K562 (cell line): ENCODE measurements around the gene HPDL. TPM values are rescaled to one million over a fixed set of nuclear protein-coding genes. Genes with fewer than 3 reads are reported as not detected.

Source experiments
- ATAC-seq: fragments of 200-7000 bp; cut with Tn5 transposase; 3 replicates; pipeline ENCODE4 v1.9.1; 2020; ENCODE audit warnings: moderate library complexity
- BruUV-seq: library from RNA; stranded (reverse); fragments of 400-500 nt; replicated peaks from 2 replicates; lab custom pipeline; 2021; lab: Mats Ljungman, UMichigan
- CTCF ChIA-PET: fragments of 300-600 bp; formaldehyde crosslinking; extraction: SDS; loops from one replicate; lab custom pipeline; 2021; ENCODE audit warnings: low intra/inter-chr PET ratio; lab: Yijun Ruan, JAX
- POLR2A ChIA-PET: fragments of 300-600, 350-650 bp; sonication (Branson Sonifier 250); formaldehyde crosslinking; extraction: SDS; loops from one replicate; lab custom pipeline; 2021; ENCODE audit warnings: antibody characterized with exemption, inconsistent platforms; lab: Yijun Ruan, JAX
- DNase-seq, 4 experiments: peaks; one replicate each; pipeline versions ENCODE4 v3.0.0 to v3.0.0-alpha.2; 2011 to 2018; ENCODE audit warnings: low spot score in 3 of 4, mixed read lengths in 3 of 4; ENCODE audit errors: extremely low read depth in 1 of 4
- FAIRE-seq: peaks from 2 replicates; lab custom pipeline; 2011; peaks lifted over from hg19 to GRCh38; lab: Jason Lieb, UNC
- H2AFZ ChIP-seq: 2 replicates; pipeline ENCODE4 v1.6.0; 2011; ENCODE audit warnings: low read depth, low read length, control low read depth, inconsistent platforms
- H3K27ac ChIP-seq: fragments of 200-600 bp; 3 replicates; pipeline ENCODE4 v1.8.0; 2011; ENCODE audit warnings: low read depth, mild to moderate bottlenecking, control low read depth, inconsistent platforms, low read length, moderate library complexity, mixed read lengths; ENCODE audit errors: extremely low read depth
- H3K27me3 ChIP-seq, 2 experiments: fragments of 300-600 bp in 1 of 2; 2 replicates in 1 of 2; 3 replicates in 1 of 2; pipeline versions ENCODE4 v1.6.0 to v1.8.0; 2011; ENCODE audit warnings: inconsistent platforms in 2 of 2, low read length in 2 of 2, mild to moderate bottlenecking in 1 of 2, mixed read lengths in 1 of 2, moderate library complexity in 1 of 2; ENCODE audit not compliant: control insufficient read depth in 2 of 2, insufficient read depth in 2 of 2
- H3K36me3 ChIP-seq: fragments of 300-600 bp; 3 replicates; pipeline ENCODE4 v1.8.0; 2011; ENCODE audit warnings: mild to moderate bottlenecking, low read length, inconsistent platforms; ENCODE audit not compliant: control insufficient read depth, insufficient read depth
- H3K4me1 ChIP-seq, 2 experiments: fragments of 200-600 bp in 1 of 2; replicated peaks in 1 of 2; 2 replicates in 1 of 2; 3 replicates in 1 of 2; pipeline versions ENCODE4 v1.5.1 to v1.8.0; 2011; ENCODE audit warnings: inconsistent platforms in 2 of 2, low read length in 2 of 2, mild to moderate bottlenecking in 1 of 2, mixed read lengths in 1 of 2, moderate library complexity in 1 of 2; ENCODE audit not compliant: control insufficient read depth in 2 of 2, insufficient read depth in 2 of 2
- H3K4me2 ChIP-seq: 2 replicates; pipeline ENCODE4 v1.6.1; 2011; ENCODE audit warnings: low read length, control low read depth, inconsistent platforms, mixed read lengths; ENCODE audit not compliant: insufficient read depth
- H3K4me3 ChIP-seq: fragments of 200-600 bp; sonication (generic), shearing (Covaris generic); 2 replicates; pipeline ENCODE4 v1.5.1; 2016; ENCODE audit warnings: control low read depth, inconsistent platforms
- H3K79me2 ChIP-seq: fragments of 200-600 bp; 3 replicates; pipeline ENCODE4 v1.8.0; 2011; ENCODE audit warnings: low read length, inconsistent platforms; ENCODE audit not compliant: control insufficient read depth, insufficient read depth
- H3K9ac ChIP-seq, 2 experiments: 2 replicates each; pipeline versions ENCODE4 v1.6.0 to v1.6.1; 2011; ENCODE audit warnings: low read depth in 2 of 2, low read length in 2 of 2, control low read depth in 1 of 2, inconsistent platforms in 1 of 2, mild to moderate bottlenecking in 1 of 2, mixed read lengths in 1 of 2; ENCODE audit not compliant: insufficient read depth in 1 of 2
- H3K9me1 ChIP-seq: one replicate; pipeline ENCODE4 v1.6.0; 2011; ENCODE audit warnings: inconsistent platforms, mild to moderate bottlenecking, low read length, moderate library complexity; ENCODE audit not compliant: control insufficient read depth, insufficient read depth
- H3K9me3 ChIP-seq: replicated peaks from 2 replicates; pipeline ENCODE4 v1.5.1; 2011; ENCODE audit warnings: low read depth, low read length, inconsistent platforms; ENCODE audit not compliant: control insufficient read depth, insufficient read depth
- H4K20me1 ChIP-seq: replicated peaks from 2 replicates; pipeline ENCODE4 v1.6.1; 2011; ENCODE audit warnings: low read length, inconsistent platforms, mixed read lengths; ENCODE audit not compliant: control insufficient read depth, insufficient read depth
- GABPB1 ChIP-seq: sonication (generic); formaldehyde crosslinking; IDR thresholded peaks from 2 replicates; pipeline ENCODE4 v1.8.0; 2022; ENCODE audit warnings: mild to moderate bottlenecking, missing genetic modification reagents
- JUN ChIP-seq, 2 experiments: sonication (generic) in 1 of 2; formaldehyde crosslinking in 1 of 2; IDR thresholded peaks; 2 replicates each; pipeline versions ENCODE4 v1.6.1 to v1.8.0; 2012 to 2022; ENCODE audit warnings: borderline replicate concordance in 2 of 2, mild to moderate bottlenecking in 2 of 2, improper control_type of control experiment in 1 of 2, low read depth in 1 of 2, low read length in 1 of 2, missing genetic modification reagents in 1 of 2
- POLR2AphosphoS2 ChIP-seq: IDR thresholded peaks from 2 replicates; pipeline ENCODE4 v1.6.1; 2012; ENCODE audit warnings: low read length, improper control_type of control experiment
- RFX7 ChIP-seq: fragments of 250-450 bp; sonication (Bioruptor Pico); IDR thresholded peaks from 2 replicates; pipeline ENCODE4 v1.5.1; 2021; ENCODE audit warnings: mild to moderate bottlenecking
- SFPQ ChIP-seq: fragments of 200-400 bp; formaldehyde crosslinking; IDR thresholded peaks from 2 replicates; pipeline ENCODE4 v1.6.1; 2017; ENCODE audit warnings: mild to moderate bottlenecking, low read depth, low read length, moderate library complexity
- TFE3 ChIP-seq: fragments of 450-650 bp; formaldehyde crosslinking; IDR thresholded peaks from 2 replicates; pipeline ENCODE4 v1.4.0; 2020; ENCODE audit warnings: mild to moderate bottlenecking, mixed read lengths
- WGBS: fragments of 100-300 bp; shearing (Covaris generic); methylation state at CpG from one replicate; pipeline ENCODE4 v1.1.6; 2016; ENCODE audit warnings: low coverage, mixed read lengths; ENCODE audit not compliant: insufficient coverage; ENCODE audit errors: missing lambda C conversion rate; 5-methylcytosine and 5-hydroxymethylcytosine counted together
- in situ Hi-C: fragments of 300-500 bp; cut with MboI; formaldehyde crosslinking; loops from 4 replicates; pipeline ENCODE4 v1.15.0; 2018; ENCODE audit warnings: inconsistent platforms, mixed read lengths
- intact Hi-C: fragments of 100-400 bp; cut with micrococcal nuclease; formaldehyde crosslinking; loops from 2 replicates; pipeline ENCODE4 v1.14.2; 2022
- polyA plus RNA-seq, 8 experiments: library from polyadenylated mRNA; depleted of rRNA in 4 of 8; stranded (reverse) in 5 of 8; unstranded in 3 of 8; fragments of >200 nt; fragmentation: Nextera tagmentation in 2 of 8; fragmentation: Illumina TruSeq in 1 of 8; extraction: Ambion mirVana in 2 of 8; extraction: Trizol in 1 of 8; gene quantifications; 2 replicates each; pipeline versions ENCODE4 v1.2.1 to v1.2.3, GENCODE V29; 2011 to 2014; ENCODE audit warnings: inconsistent platforms in 1 of 8, missing spikeins in 1 of 8
- total RNA-seq, 7 experiments: library from RNA; depleted of rRNA in 6 of 7; stranded (reverse); fragments of >200 nt in 6 of 7; fragmentation: Illumina TruSeq in 2 of 7; extraction: Trizol in 2 of 7; gene quantifications; 2 replicates each; pipeline versions ENCODE4 v1.2.1 to v1.2.3, GENCODE V29; 2011 to 2021; ENCODE audit warnings: low replicate concordance in 1 of 7
- TF ChIP-seq, protein P1 (sequence below), 2 experiments: fragments of 450-650 bp in 1 of 2; sonication (generic) in 1 of 2; formaldehyde crosslinking in 1 of 2; IDR thresholded peaks; 2 replicates each; pipeline versions ENCODE4 v1.7.1 to v1.9.0; 2016 to 2022; ENCODE audit warnings: inconsistent platforms in 1 of 2, mild to moderate bottlenecking in 1 of 2, missing genetic modification reagents in 1 of 2

HPDL gene
- total and polyA plus RNA-seq, 9 of the 15 experiments (the other 6 are each of a cell fraction or from before 2014, with no cell fraction given) = not detected

DNA sequence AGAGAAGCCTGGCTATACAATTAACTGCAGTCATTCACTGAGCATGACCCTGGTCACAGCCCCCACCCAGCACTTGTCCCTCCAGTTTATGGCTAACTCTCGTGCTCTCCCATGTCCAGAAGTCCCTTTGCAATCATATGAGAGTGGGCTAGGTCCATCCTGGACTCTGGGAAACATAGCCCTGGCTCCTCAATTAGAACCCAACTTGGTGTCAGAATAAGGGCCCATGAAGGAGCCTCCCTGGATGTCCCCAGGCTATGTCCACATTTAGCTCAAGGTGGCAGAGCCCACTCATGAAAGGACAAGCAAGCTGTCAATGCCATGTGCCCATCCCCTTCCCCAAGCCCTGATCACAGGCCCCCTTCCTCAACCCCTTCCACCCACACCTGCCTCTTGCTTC, 27.4 kb upstream of the HPDL start:
- Histone ChIP-seq H3K36me3 (no peaks in the 10 kb centered on the region), H3K27me3 (no peaks in the 10 kb centered on the region), H2AFZ (no peak overlapping the region), H4K20me1 (no peaks in the 10 kb centered on the region), H3K4me1 (peaks cover 16 to 20% of the 10 kb centered on the region in 2 experiments; a peak in 4 of 5 replicates), H3K9me3 (no peaks in the 10 kb centered on the region), H3K4me2 (no peak overlapping the region), H3K9me1 (no peaks in the 10 kb centered on the region), H3K9ac (no peak overlapping the region), H3K4me3 (no peak overlapping the region), H3K27ac (no peak overlapping the region), H3K79me2 (peaks cover 6% of the 10 kb centered on the region; the same call in 2 of the 3 replicates)
- intact Hi-C loops (no loop called here), in situ Hi-C loops (no loop called here)
- WGBS = 18% methylated on average over 1 of the region's 1 CpG
- CTCF ChIA-PET = interaction anchor here (1.9 to 5.3 kb wide), 3 partner anchors 281 to 463 kb away, joined by 4 to 58 read pairs (median 9); no protein-coding TSS in a partner anchor
- FAIRE-seq (no peak), ATAC-seq (no peak), DNase-seq (no peak)
- no TSS peak for BruUV-seq
- POLR2A ChIA-PET = interaction anchor here (0.5 to 4.1 kb wide), 10 partner anchors 8 to 511 kb away, joined by 3 to 44 read pairs (median 3); partner anchors contain the start of genes BEST4, HECTD3 and UROD
- TF ChIP-seq RFX7 (CRISPR knock-in tag) (no peak), JUN (IDR thresholded peaks at IDR 0.05; ENCODE audit: borderline replicate concordance, low read depth, low read length) (no peak), JUN (CRISPR knock-in tag; IDR thresholded peaks at IDR 0.05; ENCODE audit: borderline replicate concordance) (no peak), POLR2AphosphoS2 (no peak), GABPB1 (CRISPR knock-in tag) (no peak), SFPQ (no peak), TFE3 (CRISPR knock-in tag) (no peak)
- TF ChIP-seq, protein P1, sequence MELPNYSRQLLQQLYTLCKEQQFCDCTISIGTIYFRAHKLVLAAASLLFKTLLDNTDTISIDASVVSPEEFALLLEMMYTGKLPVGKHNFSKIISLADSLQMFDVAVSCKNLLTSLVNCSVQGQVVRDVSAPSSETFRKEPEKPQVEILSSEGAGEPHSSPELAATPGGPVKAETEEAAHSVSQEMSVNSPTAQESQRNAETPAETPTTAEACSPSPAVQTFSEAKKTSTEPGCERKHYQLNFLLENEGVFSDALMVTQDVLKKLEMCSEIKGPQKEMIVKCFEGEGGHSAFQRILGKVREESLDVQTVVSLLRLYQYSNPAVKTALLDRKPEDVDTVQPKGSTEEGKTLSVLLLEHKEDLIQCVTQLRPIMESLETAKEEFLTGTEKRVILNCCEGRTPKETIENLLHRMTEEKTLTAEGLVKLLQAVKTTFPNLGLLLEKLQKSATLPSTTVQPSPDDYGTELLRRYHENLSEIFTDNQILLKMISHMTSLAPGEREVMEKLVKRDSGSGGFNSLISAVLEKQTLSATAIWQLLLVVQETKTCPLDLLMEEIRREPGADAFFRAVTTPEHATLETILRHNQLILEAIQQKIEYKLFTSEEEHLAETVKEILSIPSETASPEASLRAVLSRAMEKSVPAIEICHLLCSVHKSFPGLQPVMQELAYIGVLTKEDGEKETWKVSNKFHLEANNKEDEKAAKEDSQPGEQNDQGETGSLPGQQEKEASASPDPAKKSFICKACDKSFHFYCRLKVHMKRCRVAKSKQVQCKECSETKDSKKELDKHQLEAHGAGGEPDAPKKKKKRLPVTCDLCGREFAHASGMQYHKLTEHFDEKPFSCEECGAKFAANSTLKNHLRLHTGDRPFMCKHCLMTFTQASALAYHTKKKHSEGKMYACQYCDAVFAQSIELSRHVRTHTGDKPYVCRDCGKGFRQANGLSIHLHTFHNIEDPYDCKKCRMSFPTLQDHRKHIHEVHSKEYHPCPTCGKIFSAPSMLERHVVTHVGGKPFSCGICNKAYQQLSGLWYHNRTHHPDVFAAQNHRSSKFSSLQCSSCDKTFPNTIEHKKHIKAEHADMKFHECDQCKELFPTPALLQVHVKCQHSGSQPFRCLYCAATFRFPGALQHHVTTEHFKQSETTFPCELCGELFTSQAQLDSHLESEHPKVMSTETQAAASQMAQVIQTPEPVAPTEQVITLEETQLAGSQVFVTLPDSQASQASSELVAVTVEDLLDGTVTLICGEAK (IDR thresholded peaks at IDR 0.05) = no peak
- TF ChIP-seq, protein P1 (CRISPR knock-in tag; IDR thresholded peaks at IDR 0.05) = no peak
